Limb (tissue), 2 donors: ENCODE measurements around the gene BICDL2.

Experiments used
- DNase-seq, 2 donors: peaks; one replicate each; pipeline ENCODE4 v3.0.0-alpha.2; 2016; ENCODE audit errors: extremely low spot score in 2 of 2

The BICDL2 gene

DNA sequence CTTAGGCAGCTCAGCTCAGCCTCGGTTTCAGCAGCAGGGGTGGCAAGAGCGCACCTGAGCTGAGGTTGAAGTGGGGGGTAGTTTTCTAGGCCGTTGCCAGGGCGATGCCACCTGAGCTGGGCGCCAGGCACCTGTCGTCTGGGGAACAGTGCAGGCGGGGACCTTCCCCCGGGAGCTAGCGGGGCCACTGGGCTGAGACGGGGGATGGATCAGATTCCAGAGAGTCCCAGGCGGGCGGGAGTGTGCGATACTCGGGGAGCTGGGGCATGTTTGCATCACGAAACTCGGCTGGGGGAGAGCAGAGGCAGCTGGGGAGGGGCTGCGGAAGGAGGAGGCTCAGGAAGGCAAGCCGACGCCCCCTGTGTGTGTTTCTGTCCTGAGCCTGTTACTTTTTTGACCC, 24.5 kb downstream of the BICDL2 start:
- DNase-seq: no peak

DNA sequence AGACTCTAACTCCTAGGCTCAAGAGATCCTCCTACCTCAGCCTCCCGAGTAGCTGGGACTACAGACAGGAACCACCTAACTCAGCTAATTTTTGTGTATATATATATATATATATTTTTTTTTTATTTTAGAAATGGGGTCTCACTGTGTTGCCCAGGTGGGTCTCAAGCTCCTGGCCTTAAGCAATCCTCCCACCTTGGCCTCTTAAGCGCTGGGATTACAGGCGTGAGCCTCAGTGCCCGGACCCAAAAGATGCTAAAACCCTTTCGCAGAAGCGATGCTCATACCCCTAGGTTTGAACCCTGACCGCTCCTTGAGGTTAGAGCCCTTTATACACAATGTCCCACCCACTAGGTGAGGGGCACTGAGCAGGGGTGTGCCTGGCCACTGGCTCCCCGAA, 26.2 kb downstream of the BICDL2 start:
- DNase-seq: no peak

DNA sequence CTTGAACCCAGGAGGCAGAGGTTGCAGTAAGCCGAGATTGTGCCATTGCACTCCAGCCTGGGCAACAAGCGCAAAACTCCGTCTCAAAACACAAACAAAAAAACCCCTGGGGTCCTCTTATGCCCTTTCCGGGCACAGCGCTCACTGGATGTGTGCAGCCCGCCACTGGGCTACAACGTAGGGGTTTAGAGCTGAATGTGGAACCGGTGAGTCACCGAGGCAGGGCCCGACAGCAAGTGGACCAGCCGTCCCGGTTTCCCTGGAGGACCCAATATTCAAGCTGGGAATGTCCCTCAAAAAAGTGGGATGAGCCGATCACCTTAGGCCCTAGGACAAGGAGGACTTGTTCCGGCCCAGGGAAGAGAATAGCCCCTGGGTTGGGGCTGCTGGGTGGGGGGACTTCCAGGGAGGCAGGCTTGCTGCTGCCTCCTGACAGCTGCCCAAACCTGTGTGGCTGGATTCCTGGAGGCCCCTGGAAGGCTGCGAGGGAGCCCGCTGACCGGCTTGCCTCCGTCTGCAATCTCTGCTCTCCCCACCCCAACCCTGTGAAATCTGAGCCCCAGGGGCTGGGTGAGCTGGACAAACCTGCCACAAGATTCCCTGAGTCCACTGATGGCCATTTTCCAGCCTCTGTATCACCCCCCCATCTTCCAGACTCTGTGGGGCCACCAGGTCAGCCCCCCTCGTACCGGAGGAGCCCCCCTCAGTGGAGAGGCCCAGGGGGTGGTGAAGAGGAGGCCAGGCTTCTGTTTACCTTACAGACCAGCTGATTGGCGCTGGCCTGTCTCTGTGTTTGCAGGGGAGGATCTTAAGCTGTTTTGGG, 27.0 kb downstream of the BICDL2 start:
- DNase-seq: no peak

DNA sequence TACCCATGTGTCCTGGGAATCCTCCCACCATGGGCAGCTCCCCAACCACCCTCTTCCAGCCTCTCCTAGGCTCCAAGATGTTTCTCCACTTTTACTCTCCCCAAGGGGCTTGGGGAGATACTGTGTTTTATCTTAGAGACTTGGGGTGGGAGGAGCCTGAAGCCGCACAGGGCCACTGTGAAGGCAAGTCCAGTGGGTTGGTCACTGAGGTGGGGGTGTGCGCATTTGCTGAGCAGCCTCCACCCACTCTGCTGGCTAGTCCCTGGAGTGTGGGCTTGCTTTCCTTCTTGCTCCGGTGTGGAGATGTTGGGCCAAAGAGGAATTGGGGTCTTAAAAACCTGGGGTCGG, 28.1 kb downstream of the BICDL2 start:
- no peak for DNase-seq

DNA sequence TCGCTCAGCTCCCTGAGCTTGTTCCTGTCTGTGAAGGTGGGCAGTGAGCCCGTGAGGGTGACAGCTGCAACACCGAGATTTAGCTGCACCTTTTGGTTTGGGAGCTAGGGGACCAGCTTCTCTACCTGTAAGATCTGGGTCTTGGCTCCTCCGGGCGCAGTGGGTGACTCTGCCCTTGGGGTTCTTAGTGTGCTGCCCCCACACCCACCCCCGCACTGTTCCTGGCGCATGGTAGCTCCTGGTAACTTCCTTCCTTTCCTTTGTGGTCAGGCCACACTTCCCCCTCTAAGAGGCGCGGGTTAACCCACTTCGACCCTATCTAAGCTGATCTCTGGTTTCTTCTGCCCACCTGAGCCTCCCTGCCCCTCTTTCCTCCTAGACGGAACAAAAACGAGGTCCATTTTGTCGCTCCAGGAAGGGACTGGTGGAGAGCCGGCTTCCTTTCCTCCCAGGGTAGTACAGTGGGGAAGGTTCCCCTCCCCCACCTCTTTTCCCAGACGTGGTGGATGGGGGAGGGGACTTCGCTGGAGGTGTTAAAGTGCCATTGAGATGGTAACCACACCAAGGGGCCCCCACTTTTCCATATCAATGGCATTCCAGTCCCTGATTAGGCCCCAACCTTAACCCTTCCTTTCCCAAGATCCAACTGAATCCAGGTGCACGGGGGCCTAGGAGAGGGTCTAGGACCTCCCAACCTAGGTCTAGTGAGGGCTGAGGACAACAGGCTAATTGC, 28.6 kb downstream of the BICDL2 start:
- DNase-seq: no peak

DNA sequence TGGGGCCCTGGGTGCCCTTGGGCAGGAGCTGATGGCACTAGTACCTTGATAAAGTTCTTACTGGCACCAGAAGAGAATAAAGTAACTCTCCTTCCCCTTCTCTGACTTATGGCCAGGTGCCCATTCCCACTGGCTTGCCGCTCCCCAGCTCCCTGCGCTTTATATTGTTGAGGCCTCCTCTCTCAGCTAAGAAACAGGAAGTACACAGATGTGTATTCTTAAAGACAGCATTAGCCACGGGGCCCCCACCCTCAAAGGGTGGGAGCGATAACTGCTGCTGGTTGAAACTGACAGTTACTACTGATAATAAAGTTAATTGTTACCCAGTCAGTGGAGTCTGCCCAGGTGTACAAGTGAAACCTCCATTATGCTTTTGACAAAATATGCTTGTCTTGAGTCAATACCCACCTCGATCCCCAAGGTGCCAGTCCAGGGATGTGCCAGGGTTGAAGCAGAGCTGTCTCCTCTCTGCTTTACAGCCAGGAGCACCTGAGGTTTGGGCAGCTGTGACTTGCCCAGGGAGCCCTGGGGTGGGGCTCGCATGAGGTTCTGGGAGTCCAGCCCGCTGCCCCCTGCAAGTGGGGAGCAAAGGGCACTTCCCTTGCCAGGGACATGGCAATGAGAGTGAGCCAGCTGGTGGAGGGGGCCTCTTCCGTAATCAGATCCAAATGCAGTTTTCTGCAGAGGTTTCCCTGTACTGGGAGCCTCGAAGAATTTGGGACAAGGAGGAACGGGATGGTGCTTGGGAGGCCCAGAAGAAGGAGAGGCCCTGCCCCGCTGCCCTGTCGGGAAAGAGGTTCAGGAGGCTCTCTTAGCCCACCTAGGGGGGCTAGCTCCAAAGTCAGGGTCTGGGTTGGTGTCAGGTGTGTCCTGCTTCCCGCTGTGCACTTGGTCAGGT, 29.4 kb downstream of the BICDL2 start:
- no peak for DNase-seq

DNA sequence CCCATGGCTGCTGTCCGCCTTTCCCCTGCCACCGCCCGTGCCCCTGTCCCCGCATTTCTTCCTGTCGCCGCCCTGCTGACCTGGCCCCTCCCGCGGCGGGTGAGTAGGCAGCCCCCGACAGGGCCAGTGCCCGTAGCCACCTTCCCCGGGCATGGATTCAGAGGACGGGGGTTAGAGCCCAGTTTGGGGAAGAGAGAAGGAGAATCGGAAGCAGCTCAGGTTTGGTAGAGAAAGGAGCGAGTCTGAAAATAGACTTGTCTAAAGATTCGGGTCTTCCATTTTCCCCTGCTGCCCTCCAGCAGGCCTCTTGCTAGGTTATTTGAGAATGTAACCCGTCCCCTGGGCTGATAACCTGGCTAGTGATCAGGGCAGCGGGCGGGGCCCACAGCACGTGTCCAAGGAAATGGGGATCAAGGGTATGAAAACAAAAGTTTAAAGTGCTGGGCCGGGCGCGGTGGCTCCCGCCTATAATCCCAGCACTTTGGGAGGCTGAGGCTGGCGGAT, 31.9 kb downstream of the BICDL2 start:
- DNase-seq: no peak

DNA sequence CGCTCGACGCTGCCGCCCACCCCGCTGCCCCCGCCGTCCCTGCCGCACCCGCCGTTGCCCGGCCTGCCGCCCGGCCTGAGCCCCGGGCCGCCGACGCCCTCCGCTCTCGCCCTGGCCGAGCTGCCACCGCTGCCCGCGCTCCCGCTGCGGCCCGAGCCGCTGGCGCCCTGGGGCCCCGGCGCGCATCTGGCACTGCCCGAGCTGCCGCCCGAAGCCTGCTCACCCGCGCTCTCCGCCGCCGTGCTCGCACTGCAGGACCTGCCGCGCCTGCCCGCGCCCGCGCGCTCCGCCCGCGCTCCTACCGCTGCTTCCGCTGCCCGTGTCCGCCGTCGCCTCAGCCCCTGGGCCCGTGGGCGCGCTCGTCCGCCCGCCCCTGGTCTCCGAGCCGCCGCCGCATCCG, 32.4 kb downstream of the BICDL2 start:
- no peak for DNase-seq

DNA sequence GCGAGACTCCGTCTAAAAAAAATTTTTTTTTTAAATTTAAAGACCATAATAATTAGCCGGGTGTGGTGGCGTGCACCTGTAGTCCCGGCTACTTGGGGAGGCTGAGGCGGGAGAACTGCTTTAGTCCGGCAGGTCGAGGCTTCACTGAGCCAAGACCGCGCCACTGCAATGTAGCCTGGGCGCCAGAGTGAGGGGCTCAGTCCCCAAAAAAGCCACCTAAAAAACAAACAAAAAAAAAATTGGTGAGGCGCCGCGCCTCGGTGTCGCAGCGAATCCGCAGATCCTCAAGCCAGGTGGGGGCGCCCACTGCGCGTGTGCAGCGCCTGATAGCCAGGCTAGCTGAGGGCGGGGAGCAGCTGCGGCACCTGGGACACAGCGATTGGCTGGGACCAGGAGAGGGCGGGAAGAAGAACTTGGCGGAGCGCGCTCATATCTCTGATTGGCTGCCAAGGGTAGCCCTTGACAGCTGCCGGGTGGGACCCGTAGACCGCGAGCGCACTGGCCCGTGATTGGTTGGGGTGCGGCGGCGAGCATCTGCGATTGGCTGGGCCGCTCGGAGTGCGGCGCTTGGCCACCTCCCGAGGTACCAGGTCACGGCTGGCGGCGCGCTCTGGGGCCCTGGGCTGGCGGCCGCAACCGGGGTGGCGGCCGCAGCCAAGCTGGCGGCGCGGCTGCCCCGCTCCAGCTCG, 33.0 kb downstream of the BICDL2 start:
- DNase-seq: peak; percentile 95

DNA sequence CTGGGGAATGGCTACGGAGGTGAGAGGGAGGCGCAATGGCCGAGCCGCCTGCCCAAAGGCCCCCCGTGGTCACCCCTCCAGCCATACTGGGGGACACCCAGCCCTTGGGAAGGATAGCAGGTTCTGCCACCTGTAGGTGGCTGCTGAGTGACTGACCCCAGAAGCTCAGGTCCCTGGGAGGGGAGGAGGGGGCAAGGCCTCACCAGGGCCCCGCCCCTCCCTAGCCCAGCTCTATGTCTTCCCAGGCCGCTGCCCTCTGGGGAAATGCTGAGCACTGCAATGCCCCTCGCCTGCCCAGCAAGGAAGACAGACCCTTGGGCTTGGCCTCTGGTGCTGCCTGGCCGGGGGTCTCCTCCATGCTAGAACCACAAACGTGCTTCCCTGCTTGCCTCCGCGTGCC, 35.4 kb downstream of the BICDL2 start:
- DNase-seq: no peak

DNA sequence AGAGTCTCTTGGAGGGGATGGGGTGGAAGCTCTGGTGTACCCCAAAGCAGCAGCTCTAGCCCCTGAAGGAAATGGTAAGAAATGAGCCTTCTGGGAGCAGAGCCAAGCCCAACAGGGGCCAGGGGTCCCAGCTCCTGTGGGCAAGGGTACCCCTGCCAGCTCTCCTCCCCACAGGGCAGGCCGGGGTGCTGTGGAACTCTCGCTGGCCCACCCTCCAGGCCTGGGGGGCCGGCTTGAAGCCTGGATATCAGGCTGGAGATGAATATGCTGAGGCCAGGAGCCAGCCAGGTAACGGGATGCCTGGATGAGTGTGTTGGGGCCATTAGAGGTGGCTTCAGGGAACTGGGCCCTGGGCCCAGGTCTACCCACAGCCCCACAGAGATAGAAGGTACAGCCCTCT, 36.2 kb downstream of the BICDL2 start:
- no peak for DNase-seq

DNA sequence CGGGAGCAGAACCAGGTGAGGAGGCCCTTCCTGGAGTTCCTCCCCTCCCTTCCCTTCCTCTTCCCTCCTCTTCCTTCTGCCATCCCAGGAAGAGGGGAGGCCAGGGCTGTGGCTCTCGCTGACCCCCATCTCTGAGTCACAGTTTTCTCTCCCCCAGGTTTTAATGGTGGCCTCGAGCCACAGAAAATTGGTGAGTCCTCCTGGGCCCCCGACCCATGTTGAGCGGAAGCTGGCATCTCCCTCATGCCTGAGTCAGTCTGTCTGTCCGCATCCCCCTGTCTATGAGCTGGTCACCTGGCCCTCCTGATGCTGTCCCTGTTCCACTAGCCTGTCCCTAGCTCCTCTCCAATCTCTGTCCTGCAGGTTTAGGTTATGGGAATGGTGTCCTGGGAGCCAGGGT, 36.8 kb downstream of the BICDL2 start:
- DNase-seq: no peak

DNA sequence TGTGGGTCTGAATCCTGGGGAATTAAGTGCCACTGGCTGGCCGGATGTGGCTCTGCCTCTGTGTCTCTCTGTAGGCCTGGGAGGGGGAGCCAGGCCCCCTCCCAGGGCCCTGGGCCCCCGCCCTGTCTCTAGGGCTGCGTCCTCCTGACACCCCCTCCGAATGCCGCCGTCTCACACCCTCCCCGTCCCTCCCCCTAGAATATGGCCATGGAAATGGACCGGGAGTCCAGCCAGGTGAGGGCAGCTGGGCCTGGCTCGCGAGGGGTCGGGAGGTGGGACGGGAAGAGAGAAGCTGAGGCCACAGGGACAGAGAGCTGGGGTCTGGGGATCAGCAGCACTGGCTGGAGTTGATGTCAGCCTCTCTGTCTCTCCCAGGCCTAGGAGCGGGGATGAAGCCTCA, 40.4 kb downstream of the BICDL2 start:
- DNase-seq: no peak

DNA sequence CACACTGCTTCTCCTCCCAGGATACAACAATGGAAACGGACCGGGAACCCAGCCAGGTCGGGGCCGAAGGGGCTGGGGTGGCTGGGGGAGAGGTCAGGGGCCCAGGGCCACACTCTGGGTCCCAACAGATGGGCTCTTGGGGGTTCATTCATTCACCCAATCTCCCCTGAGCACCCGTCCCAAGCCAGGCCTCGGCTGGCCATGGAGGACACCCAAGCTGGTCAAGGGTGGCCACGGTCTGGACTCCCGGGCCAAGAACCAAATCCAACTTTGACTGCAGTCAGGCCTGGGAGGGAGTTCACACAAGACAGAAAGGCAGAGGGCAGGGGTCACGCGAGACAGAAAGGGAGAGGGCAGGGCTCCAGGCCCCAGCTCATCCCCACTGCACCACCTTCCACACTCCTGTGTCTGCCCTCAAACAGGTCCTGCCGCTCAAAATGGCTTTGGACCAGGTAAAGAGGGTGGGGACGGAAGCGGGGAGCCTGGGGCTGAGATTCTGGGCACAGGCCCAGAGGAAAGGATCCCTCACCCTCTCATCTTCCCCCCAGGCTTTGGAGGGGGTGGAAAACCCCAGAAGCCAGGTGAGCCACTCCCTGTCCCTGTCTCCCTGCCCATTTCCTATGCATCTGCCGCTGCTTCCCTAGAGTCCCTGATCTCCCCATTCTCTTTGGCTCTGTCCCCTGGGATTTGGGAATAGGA, 44.2 kb downstream of the BICDL2 start:
- DNase-seq: no peak

DNA sequence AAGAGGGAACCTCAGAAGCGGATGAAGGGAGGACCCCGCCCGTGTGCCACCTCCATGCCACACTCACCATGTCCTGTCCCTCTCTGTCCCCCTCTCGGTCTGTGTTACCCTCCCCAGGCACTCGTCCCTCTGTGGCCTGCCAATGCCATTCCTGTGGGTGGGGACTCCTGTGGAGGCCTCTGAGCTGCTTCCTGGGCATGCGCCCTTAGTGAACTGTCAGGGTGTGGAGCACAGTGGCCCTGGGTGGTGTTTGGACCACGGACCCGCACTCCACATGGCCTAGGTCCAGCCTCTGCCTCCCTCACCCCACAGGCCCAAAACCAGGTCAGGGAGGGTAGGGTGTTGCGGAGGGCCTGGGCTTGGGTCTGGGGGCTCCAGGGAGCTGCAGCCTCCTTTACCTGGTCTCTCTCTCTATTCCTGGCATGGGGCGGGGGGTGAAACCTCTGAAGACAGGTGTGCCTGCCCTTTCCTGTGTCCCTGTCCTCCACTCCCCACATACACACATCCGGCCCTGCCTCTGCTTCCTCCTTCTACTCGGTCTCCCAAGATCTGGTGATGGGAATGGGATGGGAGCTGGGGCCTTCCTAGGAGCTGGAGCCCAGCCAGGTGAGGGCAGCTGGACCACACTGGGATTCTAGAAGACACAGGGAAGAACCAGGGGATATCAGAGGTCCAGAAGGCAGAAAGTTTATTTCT, 45.0 kb downstream of the BICDL2 start:
- no peak for DNase-seq

DNA sequence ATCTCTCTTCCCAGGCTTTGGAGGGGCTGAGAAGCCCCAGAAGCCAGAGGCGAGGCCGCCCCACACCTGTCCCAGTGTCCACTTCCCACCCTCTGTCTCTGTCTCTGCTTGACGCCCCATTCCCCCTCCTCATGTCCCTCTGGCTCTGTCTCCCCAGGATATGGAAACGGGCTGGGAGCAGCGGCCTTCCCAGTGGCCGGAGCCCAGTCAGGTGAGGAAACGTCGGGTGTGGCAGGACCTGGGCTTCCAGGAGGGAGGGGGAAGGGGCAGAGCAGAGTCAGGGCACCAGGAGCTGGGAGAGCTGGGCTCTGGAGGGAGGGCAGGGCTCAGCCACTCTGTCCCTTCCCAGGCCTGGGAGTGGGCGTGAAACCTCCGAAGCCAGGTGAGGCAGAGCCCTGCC, 45.9 kb downstream of the BICDL2 start:
- no peak for DNase-seq

DNA sequence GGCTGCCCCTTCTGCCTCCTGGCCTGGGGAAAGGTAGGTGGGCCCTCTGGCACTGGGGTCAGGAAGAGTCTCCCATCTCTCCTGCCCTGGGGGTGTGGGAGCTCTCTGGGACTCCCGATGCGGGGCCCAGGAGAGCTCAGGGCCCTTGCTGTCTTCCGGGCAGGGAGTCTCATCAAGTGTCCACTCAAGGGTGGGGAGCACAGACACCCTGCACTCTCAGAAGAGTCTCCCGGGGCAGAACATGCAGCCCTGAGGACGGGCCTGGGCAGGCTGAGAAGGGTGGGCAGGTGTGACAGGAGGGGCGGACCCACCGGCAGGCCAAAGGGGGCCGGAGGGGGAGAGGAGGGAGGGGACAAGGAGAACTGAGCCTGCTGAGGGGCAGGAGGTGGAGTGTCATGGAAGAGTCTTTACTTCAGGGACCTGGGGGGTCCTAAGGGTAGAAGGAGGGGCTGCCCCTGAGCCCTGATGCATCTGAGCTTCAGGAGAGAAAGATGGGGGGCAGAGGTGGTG, 48.1 kb downstream of the BICDL2 start:
- no peak for DNase-seq

DNA sequence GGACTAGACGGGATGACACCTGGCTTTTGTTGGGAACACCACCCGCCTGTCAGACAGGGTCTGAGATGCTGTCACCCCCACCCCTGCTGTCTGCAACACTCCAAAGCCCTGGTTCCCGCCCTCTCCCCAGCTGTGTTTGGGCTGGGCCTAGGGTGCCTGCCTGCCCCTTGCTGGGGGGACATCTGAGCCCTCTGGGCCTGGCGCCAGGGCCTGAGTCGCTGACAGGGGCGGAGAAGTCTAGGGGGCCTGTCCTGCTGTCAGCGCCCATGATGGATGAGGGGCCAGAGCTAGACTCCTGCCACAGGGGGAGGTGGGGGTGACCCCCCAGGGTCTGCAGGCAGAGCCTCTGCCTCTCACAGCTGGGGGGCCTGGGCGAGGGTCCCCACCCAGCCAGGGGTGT, 48.9 kb downstream of the BICDL2 start:
- peak; percentile 75 to 78 for DNase-seq

DNA sequence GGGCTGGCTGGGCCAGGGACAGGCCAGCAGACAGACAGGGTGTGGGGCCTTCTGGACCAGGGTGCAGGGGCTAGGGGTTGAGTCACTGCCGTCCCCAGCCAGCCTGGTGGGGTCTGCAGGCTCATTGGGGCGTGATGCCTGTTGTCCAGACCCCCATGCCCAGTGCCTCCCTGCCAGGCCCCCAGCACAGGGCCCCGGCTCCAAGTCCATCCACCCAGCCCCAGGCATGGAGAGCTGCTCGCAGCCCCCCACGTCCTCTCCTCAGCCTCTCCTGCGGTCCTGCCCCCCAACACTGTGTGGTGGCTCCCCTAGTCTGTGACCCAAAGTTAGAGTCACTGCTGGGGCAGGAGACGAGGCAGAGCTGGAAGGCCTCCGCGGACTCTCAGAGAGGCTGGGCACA, 49.5 kb downstream of the BICDL2 start:
- DNase-seq: no peak

DNA sequence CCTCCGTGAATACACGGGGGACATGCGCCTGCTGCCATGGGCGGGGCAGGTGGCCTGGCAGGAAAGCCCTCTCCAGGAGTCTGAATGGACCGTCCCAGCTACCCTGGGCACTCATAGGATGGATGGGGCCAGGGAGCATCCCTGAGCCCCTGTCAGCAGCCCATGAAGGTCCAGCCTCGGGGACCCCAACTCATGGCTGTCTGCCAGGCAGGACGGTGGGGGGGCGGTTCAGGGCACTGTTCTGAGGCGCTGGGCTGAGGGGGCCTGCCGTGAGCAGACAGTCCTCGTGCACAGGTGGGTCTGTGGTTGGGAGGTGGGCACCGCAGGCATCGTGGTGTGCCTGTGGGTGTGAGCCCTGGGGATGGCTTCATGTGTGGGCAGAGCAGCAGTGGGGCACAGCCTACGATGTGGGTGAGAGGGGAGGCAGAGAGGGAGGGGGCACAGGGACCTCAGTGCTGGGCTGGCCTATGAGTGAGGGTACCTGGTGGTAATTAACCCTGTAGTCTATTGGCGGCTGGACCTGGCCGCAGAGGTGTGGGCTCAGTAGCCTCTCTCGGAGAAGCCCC, 50.0 kb downstream of the BICDL2 start:
- no peak for DNase-seq
